HG03442 (cell line): ENCODE results near the gene TP53AIP1.
"Not testable (repeated sequence)": the region's sequence is repeated elsewhere in the genome, so short reads cannot be mapped to it uniquely, and the experiment has no call there.

ENCODE experiments used
- ATAC-seq: cut with Tn5 transposase; IDR thresholded peaks from one replicate; pipeline ENCODE4 v1.9.1; 2021; ENCODE audit warnings: mild to moderate bottlenecking, moderate library complexity; ENCODE audit not compliant: unreplicated experiment

Gene TP53AIP1

GRCh38 chr11:128926437-128927107, 16.1 kb downstream of the TP53AIP1 start:
- ATAC-seq = no peak

GRCh38 chr11:128926000-128926399, 16.7 kb downstream of the TP53AIP1 start:
- no peak for ATAC-seq

GRCh38 chr11:128925250-128925600, 17.4 kb downstream of the TP53AIP1 start:
- ATAC-seq = no peak

- no peak for ATAC-seq
Observed at GRCh38 chr11:128924510-128925249, 18.0 kb downstream of the TP53AIP1 start.

- ATAC-seq = no peak
Observed at GRCh38 chr11:128924104-128924503, 18.6 kb downstream of the TP53AIP1 start.

GRCh38 chr11:128921793-128922192, 20.9 kb downstream of the TP53AIP1 start:
- ATAC-seq = no peak

GRCh38 chr11:128920666-128921065, 22.0 kb downstream of the TP53AIP1 start:
- ATAC-seq = no peak

GRCh38 chr11:128919635-128920034, 23.0 kb downstream of the TP53AIP1 start:
- not testable (repeated sequence) for ATAC-seq

- no peak for ATAC-seq
Observed at GRCh38 chr11:128919216-128919615, 23.5 kb downstream of the TP53AIP1 start.

GRCh38 chr11:128917144-128917724, 25.4 kb downstream of the TP53AIP1 start:
- ATAC-seq = peak; percentile 36

GRCh38 chr11:128916681-128917080, 26.0 kb downstream of the TP53AIP1 start:
- no peak for ATAC-seq

- no peak for ATAC-seq
Observed at GRCh38 chr11:128916037-128916572, 26.6 kb downstream of the TP53AIP1 start.

GRCh38 chr11:128915149-128915521, 27.5 kb downstream of the TP53AIP1 start:
- ATAC-seq = no peak

GRCh38 chr11:128914216-128915148, 28.2 kb downstream of the TP53AIP1 start:
- no peak for ATAC-seq

- ATAC-seq = no peak
Observed at GRCh38 chr11:128913806-128914205, 28.9 kb downstream of the TP53AIP1 start.

GRCh38 chr11:128911701-128912100, 31.0 kb downstream of the TP53AIP1 start:
- ATAC-seq = no peak

GRCh38 chr11:128911239-128911638, 31.4 kb downstream of the TP53AIP1 start:
- no peak for ATAC-seq

GRCh38 chr11:128910576-128910975, 32.1 kb downstream of the TP53AIP1 start:
- ATAC-seq = no peak

GRCh38 chr11:128909438-128910125, 33.1 kb downstream of the TP53AIP1 start:
- ATAC-seq = no peak
